ENCODE results near the gene TLR4.

DNA sequence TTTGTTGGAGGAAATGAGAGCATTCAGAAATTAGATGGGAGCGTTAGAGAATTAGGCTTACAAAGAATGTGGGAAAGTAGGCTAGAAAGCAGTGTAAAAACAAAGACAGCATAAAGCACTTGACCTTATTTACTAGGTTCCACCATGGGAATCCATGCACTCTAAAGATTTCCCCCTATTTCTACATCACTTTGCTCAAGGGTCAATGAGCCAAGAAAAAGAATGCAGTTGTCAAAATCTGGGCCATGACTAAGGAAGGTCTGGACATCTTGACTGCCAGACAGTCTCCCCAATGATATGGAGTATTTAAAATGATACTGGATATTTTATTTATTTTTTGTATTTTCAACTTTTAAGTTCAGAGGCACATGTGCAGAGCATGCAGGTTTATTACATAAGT, 3.4 kb downstream of the TLR4 start:
- TF ChIP-seq EZH2 (IDR thresholded peaks at IDR 0.05) (no peak), POLR2AphosphoS5 (IDR thresholded peaks at IDR 0.05; ENCODE audit: borderline replicate concordance, low read depth, low read length) (no peak), FOXP2 (optimal IDR thresholded peaks at IDR 0.05; ENCODE audit: control extremely low read depth, extremely low read length, insufficient read depth) (no peak)

Measured in SK-N-MC (cell line).